Stimulated activated CD4-positive, alpha-beta T cell treated with anti-CD3 and anti-CD28 coated beads, Interleukin-4, amount 100 ng/mL, for 48 hours (primary cell): ENCODE measurements around the gene SIPA1.

Experiments
- DNase-seq, 2 donors: peaks; one replicate each; pipeline ENCODE4 v3.0.0-alpha.2; 2020; ENCODE audit warnings: low read depth in 2 of 2

SIPA1 gene

GRCh38 chr11:65637794-65638419 lies at the start of gene SIPA1:
Gene SIPA1 (plus strand): TSS chr11:65638101. CDS start chr11:65640922, 2,821 bp downstream.
- DNase-seq: peak; percentile 61 to 71

GRCh38 chr11:65588199-65589054 lies 49.5 kb upstream of the SIPA1 start:
- peak; percentile 67 to 68 for DNase-seq

- no peak for DNase-seq
These were observed 48.3 kb upstream of the SIPA1 start for GRCh38 chr11:65589444-65590239.

GRCh38 chr11:65590240-65590738 lies 47.6 kb upstream of the SIPA1 start:
- no peak for DNase-seq

GRCh38 chr11:65591939-65592857 lies 45.7 kb upstream of the SIPA1 start:
- DNase-seq: no peak

GRCh38 chr11:65592858-65593517 lies 44.9 kb upstream of the SIPA1 start:
- DNase-seq: no peak

GRCh38 chr11:65593518-65594414 lies 44.1 kb upstream of the SIPA1 start:
- DNase-seq: no peak

- DNase-seq: no peak
These were observed 42.8 kb upstream of the SIPA1 start for GRCh38 chr11:65595131-65595530.

- no peak for DNase-seq
These were observed 42.2 kb upstream of the SIPA1 start, which contains the start of gene KCNK7 for GRCh38 chr11:65595543-65596281. Gene KCNK7 (minus strand): TSS chr11:65595800. CDS start chr11:65595772, 28 bp downstream.

- DNase-seq: no peak
These were observed 41.4 kb upstream of the SIPA1 start for GRCh38 chr11:65596520-65596919.

GRCh38 chr11:65598258-65598699 lies 39.6 kb upstream of the SIPA1 start:
- no peak for DNase-seq

GRCh38 chr11:65599216-65599954 lies 38.5 kb upstream of the SIPA1 start:
- no peak for DNase-seq

GRCh38 chr11:65599955-65600246 lies 38.0 kb upstream of the SIPA1 start:
- DNase-seq: no peak

- no peak for DNase-seq
These were observed 33.6 kb upstream of the SIPA1 start for GRCh38 chr11:65604258-65604657.

- no peak for DNase-seq
These were observed 30.9 kb upstream of the SIPA1 start for GRCh38 chr11:65606876-65607613.

- DNase-seq: no peak
These were observed 30.1 kb upstream of the SIPA1 start for GRCh38 chr11:65607614-65608426.
